Smooth muscle cell (in vitro differentiated cells): ENCODE measurements around the gene GLRA2. TPM values are rescaled to one million over a fixed set of nuclear protein-coding genes. Genes with fewer than 3 reads are reported as not detected.

Source experiments
- DNase-seq: peaks from one replicate; lab custom pipeline; 2025; ENCODE audit not compliant: unreplicated experiment; lab: John Stamatoyannopoulos, UW
- H2AFZ ChIP-seq: fragments of 200-600 bp; sonication (generic); 2 replicates; pipeline ENCODE4 v1.6.0; 2016; ENCODE audit warnings: antibody characterized with exemption, low read depth, mild to moderate bottlenecking
- H3F3A ChIP-seq: fragments of 200-600 bp; sonication (generic); 2 replicates; pipeline ENCODE4 v1.6.0; 2017; ENCODE audit warnings: antibody characterized with exemption, low read depth
- H3K27ac ChIP-seq: fragments of 200-600 bp; sonication (generic); 2 replicates; pipeline ENCODE4 v1.5.1; 2016; ENCODE audit warnings: low read depth, mild to moderate bottlenecking
- H3K27me3 ChIP-seq: fragments of 200-600 bp; sonication (generic); 2 replicates; pipeline ENCODE4 v1.6.1; 2016; ENCODE audit warnings: low read depth, mild to moderate bottlenecking
- H3K36me3 ChIP-seq: fragments of 200-600 bp; sonication (generic); 2 replicates; pipeline ENCODE4 v1.5.1; 2016; ENCODE audit warnings: low read depth
- H3K4me1 ChIP-seq: fragments of 200-600 bp; sonication (generic); 2 replicates; pipeline ENCODE4 v1.5.1; 2016; ENCODE audit warnings: low read depth
- H3K4me2 ChIP-seq: fragments of 200-600 bp; sonication (generic); 2 replicates; pipeline ENCODE4 v1.6.0; 2016; ENCODE audit warnings: mild to moderate bottlenecking
- H3K4me3 ChIP-seq: fragments of 200-600 bp; sonication (generic); 2 replicates; pipeline ENCODE4 v1.5.1; 2016; ENCODE audit warnings: mild to moderate bottlenecking
- H3K79me2 ChIP-seq: fragments of 200-600 bp; sonication (generic); 2 replicates; pipeline ENCODE4 v1.6.0; 2016; ENCODE audit warnings: low read depth, mild to moderate bottlenecking
- H3K9ac ChIP-seq: fragments of 200-600 bp; sonication (generic); 2 replicates; pipeline ENCODE4 v1.6.0; 2016; ENCODE audit warnings: low read depth
- H3K9me3 ChIP-seq: fragments of 200-600 bp; sonication (generic); replicated peaks from 2 replicates; pipeline ENCODE4 v1.5.1; 2016; ENCODE audit warnings: low read depth
- H4K20me1 ChIP-seq: fragments of 200-600 bp; sonication (generic); 2 replicates; pipeline ENCODE4 v1.6.0; 2016; ENCODE audit warnings: low read depth
- CTCF ChIP-seq: fragments of 200-600 bp; sonication (generic); IDR thresholded peaks from 2 replicates; pipeline ENCODE4 v1.5.1; 2017; ENCODE audit warnings: borderline replicate concordance, mild to moderate bottlenecking, antibody characterized with exemption; ENCODE audit not compliant: insufficient read depth, poor library complexity, severe bottlenecking
- WGBS: methylation state at CpG from one replicate; pipeline ENCODE4 v1.1.7; 2016; ENCODE audit warnings: low lambda C conversion rate; 5-methylcytosine and 5-hydroxymethylcytosine counted together
- polyA plus RNA-seq: library from polyadenylated mRNA; unstranded; fragments of >200 nt; fragmentation: Nextera tagmentation; extraction: Ambion mirVana; gene quantifications from 2 replicates; pipeline ENCODE4 v1.2.1, GENCODE V29; 2016
- total RNA-seq: library from RNA; depleted of rRNA; stranded (reverse); fragments of >200 nt; gene quantifications from 2 replicates; pipeline ENCODE4 v1.2.3, GENCODE V29; 2014

GLRA2 gene
- total and polyA plus RNA-seq, 2 experiments from 2014 or later, result 3.0 TPM; not detected in 1

- H4K20me1 ChIP-seq, result no peaks in the 10 kb centered on the region
- H2AFZ ChIP-seq, result no peak overlapping the region
- no peaks in the 10 kb centered on the region for H3K4me1 ChIP-seq
- TF ChIP-seq CTCF, result no peak
- no peak overlapping the region for H3K4me3 ChIP-seq
- 63% methylated on average over 3 of the region's 3 CpGs for WGBS
- no peak for DNase-seq
- H3F3A ChIP-seq, result no peaks in the 10 kb centered on the region
- H3K36me3 ChIP-seq, result no peaks in the 10 kb centered on the region
- H3K27me3 ChIP-seq, result no peaks in the 10 kb centered on the region
- H3K79me2 ChIP-seq, result no peaks in the 10 kb centered on the region
- no peaks in the 10 kb centered on the region for H3K9me3 ChIP-seq
- no peak overlapping the region for H3K9ac ChIP-seq
- H3K4me2 ChIP-seq, result no peak overlapping the region
- H3K27ac ChIP-seq, result no peak overlapping the region
Observed at GRCh38 chrX:14554131-14554715, 24.9 kb downstream of the GLRA2 start.

DNA sequence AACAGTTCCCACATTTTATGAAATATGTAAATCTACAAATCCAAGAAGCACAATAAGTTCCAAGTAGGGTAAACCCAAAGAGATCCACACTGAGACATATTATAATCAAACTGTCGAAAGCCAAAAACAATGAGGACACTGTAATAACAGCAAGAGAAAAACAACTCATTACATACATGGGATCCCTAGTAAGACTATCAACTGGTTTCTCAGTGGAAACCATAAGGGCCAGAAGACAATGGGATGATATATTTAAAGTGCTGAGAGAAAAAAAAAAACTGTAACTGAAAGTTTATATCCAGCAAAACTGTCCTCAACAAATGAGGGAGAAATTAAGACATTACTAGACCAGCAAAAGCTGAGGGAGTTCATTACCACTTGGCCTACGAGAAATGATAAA is 34.7 kb downstream of the GLRA2 start:
- no peaks in the 10 kb centered on the region for H3K27me3 ChIP-seq
- TF ChIP-seq CTCF, result no peak
- H2AFZ ChIP-seq, result no peak overlapping the region
- no peak overlapping the region for H3K27ac ChIP-seq
- H4K20me1 ChIP-seq, result no peaks in the 10 kb centered on the region
- H3F3A ChIP-seq, result no peaks in the 10 kb centered on the region
- no peaks in the 10 kb centered on the region for H3K4me1 ChIP-seq
- H3K36me3 ChIP-seq, result no peaks in the 10 kb centered on the region
- no peak overlapping the region for H3K9ac ChIP-seq
- H3K4me2 ChIP-seq, result no peak overlapping the region
- H3K4me3 ChIP-seq, result no peak overlapping the region
- WGBS, result 60% methylated on average over 2 of the region's 2 CpGs
- no peaks in the 10 kb centered on the region for H3K79me2 ChIP-seq
- peaks cover 17% of the 10 kb centered on the region for H3K9me3 ChIP-seq
- DNase-seq, result no peak

- H3K36me3 ChIP-seq, result no peaks in the 10 kb centered on the region
- H2AFZ ChIP-seq, result no peak overlapping the region
- no peak overlapping the region for H3K9ac ChIP-seq
- H3K27me3 ChIP-seq, result no peaks in the 10 kb centered on the region
- no peak for TF ChIP-seq CTCF
- no peak overlapping the region for H3K27ac ChIP-seq
- DNase-seq, result no peak
- H3K9me3 ChIP-seq, result no peaks in the 10 kb centered on the region
- no peak overlapping the region for H3K4me2 ChIP-seq
- no peaks in the 10 kb centered on the region for H4K20me1 ChIP-seq
- H3K4me1 ChIP-seq, result no peaks in the 10 kb centered on the region
- 50% methylated on average over 2 of the region's 2 CpGs for WGBS
- no peaks in the 10 kb centered on the region for H3F3A ChIP-seq
- H3K4me3 ChIP-seq, result no peak overlapping the region
- no peaks in the 10 kb centered on the region for H3K79me2 ChIP-seq
Observed at GRCh38 chrX:14573161-14573560, 43.8 kb downstream of the GLRA2 start.

GRCh38 chrX:14581081-14581480 is 51.7 kb downstream of the GLRA2 start:
- Histone ChIP-seq H3K4me3 (no peak overlapping the region), H3K27ac (no peak overlapping the region), H3K9me3 (no peaks in the 10 kb centered on the region), H3K27me3 (no peaks in the 10 kb centered on the region), H2AFZ (no peak overlapping the region), H3F3A (no peaks in the 10 kb centered on the region), H3K79me2 (no peaks in the 10 kb centered on the region), H3K9ac (no peak overlapping the region), H3K4me1 (no peaks in the 10 kb centered on the region), H3K36me3 (no peaks in the 10 kb centered on the region), H3K4me2 (no peak overlapping the region), H4K20me1 (no peaks in the 10 kb centered on the region)
- TF ChIP-seq CTCF, result no peak
- 90% methylated on average over 8 of the region's 8 CpGs for WGBS
- no peak for DNase-seq
